Measurements from ENCODE around the gene MT1H. TPM values are rescaled to one million over a fixed set of nuclear protein-coding genes. Genes with fewer than 3 reads are reported as not detected.

The MT1H gene
- total and polyA plus RNA-seq, 4 donors = 4.4 to 1,775 (median 938) TPM

DNA sequence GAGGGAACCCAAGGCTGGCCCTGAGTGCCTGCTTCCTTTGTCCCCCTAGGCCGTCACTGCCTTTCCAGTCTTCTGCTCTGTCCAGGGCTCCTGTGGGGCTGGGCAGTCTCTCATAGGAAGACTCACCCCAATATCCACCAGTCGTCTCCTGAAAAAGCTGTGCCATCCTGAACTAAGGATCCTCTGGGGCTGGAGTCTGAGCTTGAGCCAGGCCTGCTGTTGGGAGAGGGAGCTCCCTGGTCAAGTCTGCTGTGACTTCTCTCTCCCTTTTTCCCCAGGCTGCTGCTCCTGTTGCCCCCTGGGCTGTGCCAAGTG lies 963 bp downstream of the MT1H start:
- Histone ChIP-seq H3K9ac (ENCODE audit: low read depth in 1 of 2, low read length in 2 of 2) (peak overlapping the region; percentile 31 to 78), H3K36me3 (ENCODE audit: control insufficient read depth in 4 of 4, insufficient read depth in 3 of 4, low read depth in 1 of 4, low read length in 3 of 4) (no peaks in the 10 kb centered on the region), H3K9me3 (ENCODE audit: control insufficient read depth in 4 of 4, low read length in 3 of 4) (no peaks in the 10 kb centered on the region), H3K27ac (ENCODE audit: low read depth in 1 of 2, low read length in 2 of 2) (peak overlapping the region; percentile 90 to 94), H3K4me1 (ENCODE audit: control insufficient read depth in 4 of 4, insufficient read depth in 4 of 4, low read length in 3 of 4) (peaks cover 0 to 20% (median 10%) of the 10 kb centered on the region in 4 donors), H3K4me3 (ENCODE audit: low read depth in 1 of 3, low read length in 3 of 3) (peak overlapping the region; percentile 19 to 97 (median 85)), H3K27me3 (ENCODE audit: control insufficient read depth in 4 of 4, insufficient read depth in 4 of 4, low read length in 3 of 4) (no peaks in the 10 kb centered on the region)
- no peak for DNase-seq (ENCODE audit: low spot score)
- WGBS = 71% methylated on average over 2 of the region's 2 CpGs
- TF ChIP-seq GABPA (IDR thresholded peaks at IDR 0.05 in 1 of 2, conservative IDR thresholded peaks at IDR 0.05 in 1 of 2) (no peak), NR2F2 (IDR thresholded peaks at IDR 0.05) (no peak), RAD21 (IDR thresholded peaks at IDR 0.05) (no peak), CTCF (IDR thresholded peaks at IDR 0.05; ENCODE audit: low read depth, low read length, missing input control) (no peak), SP1 (IDR thresholded peaks at IDR 0.05) (no peak), FOXA2 (IDR thresholded peaks at IDR 0.05) (no peak), FOXA1 (IDR thresholded peaks at IDR 0.05) (no peak), YY1 (IDR thresholded peaks at IDR 0.05) (no peak), EGR1 (IDR thresholded peaks at IDR 0.05; ENCODE audit: low read depth in 2 of 2) (no peak), RXRA (IDR thresholded peaks at IDR 0.05) (no peak), JUND (IDR thresholded peaks at IDR 0.05) (no peak), HNF4A (conservative IDR thresholded peaks at IDR 0.05) (no peak), MAX (IDR thresholded peaks at IDR 0.05) (no peak), HNF4G (IDR thresholded peaks at IDR 0.05) (no peak), TAF1 (conservative IDR thresholded peaks at IDR 0.05) (no peak)
- TF ChIP-seq, protein P1, sequence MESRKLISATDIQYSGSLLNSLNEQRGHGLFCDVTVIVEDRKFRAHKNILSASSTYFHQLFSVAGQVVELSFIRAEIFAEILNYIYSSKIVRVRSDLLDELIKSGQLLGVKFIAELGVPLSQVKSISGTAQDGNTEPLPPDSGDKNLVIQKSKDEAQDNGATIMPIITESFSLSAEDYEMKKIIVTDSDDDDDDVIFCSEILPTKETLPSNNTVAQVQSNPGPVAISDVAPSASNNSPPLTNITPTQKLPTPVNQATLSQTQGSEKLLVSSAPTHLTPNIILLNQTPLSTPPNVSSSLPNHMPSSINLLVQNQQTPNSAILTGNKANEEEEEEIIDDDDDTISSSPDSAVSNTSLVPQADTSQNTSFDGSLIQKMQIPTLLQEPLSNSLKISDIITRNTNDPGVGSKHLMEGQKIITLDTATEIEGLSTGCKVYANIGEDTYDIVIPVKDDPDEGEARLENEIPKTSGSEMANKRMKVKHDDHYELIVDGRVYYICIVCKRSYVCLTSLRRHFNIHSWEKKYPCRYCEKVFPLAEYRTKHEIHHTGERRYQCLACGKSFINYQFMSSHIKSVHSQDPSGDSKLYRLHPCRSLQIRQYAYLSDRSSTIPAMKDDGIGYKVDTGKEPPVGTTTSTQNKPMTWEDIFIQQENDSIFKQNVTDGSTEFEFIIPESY (IDR thresholded peaks at IDR 0.05) = no peak
- TF ChIP-seq, protein P2, sequence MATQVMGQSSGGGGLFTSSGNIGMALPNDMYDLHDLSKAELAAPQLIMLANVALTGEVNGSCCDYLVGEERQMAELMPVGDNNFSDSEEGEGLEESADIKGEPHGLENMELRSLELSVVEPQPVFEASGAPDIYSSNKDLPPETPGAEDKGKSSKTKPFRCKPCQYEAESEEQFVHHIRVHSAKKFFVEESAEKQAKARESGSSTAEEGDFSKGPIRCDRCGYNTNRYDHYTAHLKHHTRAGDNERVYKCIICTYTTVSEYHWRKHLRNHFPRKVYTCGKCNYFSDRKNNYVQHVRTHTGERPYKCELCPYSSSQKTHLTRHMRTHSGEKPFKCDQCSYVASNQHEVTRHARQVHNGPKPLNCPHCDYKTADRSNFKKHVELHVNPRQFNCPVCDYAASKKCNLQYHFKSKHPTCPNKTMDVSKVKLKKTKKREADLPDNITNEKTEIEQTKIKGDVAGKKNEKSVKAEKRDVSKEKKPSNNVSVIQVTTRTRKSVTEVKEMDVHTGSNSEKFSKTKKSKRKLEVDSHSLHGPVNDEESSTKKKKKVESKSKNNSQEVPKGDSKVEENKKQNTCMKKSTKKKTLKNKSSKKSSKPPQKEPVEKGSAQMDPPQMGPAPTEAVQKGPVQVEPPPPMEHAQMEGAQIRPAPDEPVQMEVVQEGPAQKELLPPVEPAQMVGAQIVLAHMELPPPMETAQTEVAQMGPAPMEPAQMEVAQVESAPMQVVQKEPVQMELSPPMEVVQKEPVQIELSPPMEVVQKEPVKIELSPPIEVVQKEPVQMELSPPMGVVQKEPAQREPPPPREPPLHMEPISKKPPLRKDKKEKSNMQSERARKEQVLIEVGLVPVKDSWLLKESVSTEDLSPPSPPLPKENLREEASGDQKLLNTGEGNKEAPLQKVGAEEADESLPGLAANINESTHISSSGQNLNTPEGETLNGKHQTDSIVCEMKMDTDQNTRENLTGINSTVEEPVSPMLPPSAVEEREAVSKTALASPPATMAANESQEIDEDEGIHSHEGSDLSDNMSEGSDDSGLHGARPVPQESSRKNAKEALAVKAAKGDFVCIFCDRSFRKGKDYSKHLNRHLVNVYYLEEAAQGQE (IDR thresholded peaks at IDR 0.05) = no peak
- TF ChIP-seq, protein P3, sequence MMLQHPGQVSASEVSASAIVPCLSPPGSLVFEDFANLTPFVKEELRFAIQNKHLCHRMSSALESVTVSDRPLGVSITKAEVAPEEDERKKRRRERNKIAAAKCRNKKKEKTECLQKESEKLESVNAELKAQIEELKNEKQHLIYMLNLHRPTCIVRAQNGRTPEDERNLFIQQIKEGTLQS (IDR thresholded peaks at IDR 0.05) = no peak
